Stimulated activated CD8-positive, alpha-beta memory T cell treated with anti-CD3 and anti-CD28 coated beads, Interleukin-2, amount 100 ng/mL, for 1 hour (primary cell): ENCODE data around the gene UBLCP1.
"Not testable (repeated sequence)": the region's sequence is repeated elsewhere in the genome, so short reads cannot be mapped to it uniquely, and the experiment has no call there.

Source experiments
- DNase-seq, 2 donors: peaks; one replicate each; pipeline ENCODE4 v3.0.0-alpha.2; 2020; ENCODE audit warnings: low read depth in 2 of 2

The UBLCP1 gene

DNA sequence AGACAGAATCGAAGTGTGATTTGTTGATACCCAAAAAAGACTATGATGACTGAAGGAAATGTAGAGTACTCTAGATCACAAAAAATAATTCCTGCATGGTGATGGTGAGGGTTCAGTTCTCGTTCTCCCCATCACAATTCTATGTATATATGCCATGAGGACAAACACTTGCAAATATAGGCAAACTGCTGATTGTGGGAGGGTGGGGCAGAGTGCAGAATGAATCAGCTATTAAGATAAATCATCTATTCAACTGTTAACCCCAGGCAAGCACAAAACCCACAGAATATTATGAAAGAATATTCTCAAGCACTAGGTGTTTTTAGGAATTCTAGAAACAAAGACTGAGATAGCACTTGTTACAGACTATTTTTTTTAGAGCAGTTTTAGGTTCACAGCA is 13.9 kb upstream of the UBLCP1 start:
- no peak for DNase-seq

DNA sequence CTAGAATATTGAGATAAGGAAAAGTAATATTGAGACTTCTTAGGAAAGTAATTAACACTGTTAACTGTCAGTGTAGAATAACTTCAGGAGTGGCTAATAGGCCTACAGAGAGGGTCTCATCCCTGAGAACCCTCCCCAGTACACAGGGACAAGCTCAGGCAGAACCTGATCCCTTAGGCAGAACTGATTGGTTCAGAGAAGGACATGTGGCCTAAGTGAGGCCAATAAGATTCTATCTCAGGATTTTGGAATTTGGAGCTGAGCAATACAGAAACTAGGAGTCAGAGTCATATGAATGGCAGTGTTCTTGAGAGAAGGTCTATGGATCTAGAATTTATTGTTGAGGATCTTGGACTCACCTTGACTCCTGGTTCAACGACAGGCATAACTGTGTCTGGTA is 10.9 kb upstream of the UBLCP1 start:
- DNase-seq, result no peak

- DNase-seq, result no peak
Observed at GRCh38 chr5:159257007-159257406, 6.1 kb upstream of the UBLCP1 start.

DNA sequence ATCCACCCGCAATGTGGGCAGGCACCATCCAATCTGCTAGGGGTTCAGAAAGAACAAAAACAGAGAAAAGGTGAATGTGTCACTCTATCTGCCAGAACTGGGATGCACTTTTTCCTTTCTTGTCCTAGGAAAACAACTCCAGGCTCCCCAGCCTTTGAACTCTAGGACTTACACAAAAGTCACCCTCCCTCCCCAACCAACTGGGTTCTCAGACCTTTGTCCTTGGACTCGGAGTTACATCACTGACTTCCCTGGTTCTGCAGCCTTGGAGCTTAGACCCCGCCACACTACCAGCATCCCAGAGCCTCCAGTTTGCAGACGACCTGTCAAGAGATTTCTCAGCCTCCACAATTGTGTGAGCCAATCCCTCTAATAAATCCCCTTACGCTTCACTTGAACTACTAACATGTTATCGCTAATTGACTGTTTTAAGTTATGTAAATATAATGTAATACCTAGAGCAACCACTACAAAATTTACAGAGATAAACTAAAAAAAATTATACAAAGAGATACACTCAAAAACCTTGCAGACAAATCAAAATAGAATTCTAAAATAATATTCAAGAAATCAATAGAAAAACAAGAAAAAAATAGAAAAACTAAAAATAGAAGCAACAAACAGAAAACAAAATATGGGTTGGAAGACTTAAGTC is 5.3 kb upstream of the UBLCP1 start:
- DNase-seq, result no peak

DNA sequence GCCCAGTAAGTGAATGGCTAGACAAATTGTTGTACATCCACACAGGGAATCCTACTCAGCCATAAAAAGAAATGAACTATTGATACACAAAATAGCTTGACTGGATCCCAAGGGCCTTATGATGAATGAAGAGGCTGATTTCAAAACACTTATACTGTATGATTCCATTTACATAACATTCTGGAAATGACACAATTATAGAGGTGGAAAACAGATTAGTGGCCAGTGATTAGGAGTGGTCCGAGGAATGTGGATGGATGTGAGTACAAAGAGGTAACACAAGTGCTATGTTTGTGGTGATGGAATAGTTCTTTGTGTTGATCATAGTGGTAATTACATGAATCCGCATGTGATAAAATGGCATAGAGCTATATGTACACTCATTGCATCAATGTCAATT is 4.7 kb upstream of the UBLCP1 start:
- no peak for DNase-seq

DNA sequence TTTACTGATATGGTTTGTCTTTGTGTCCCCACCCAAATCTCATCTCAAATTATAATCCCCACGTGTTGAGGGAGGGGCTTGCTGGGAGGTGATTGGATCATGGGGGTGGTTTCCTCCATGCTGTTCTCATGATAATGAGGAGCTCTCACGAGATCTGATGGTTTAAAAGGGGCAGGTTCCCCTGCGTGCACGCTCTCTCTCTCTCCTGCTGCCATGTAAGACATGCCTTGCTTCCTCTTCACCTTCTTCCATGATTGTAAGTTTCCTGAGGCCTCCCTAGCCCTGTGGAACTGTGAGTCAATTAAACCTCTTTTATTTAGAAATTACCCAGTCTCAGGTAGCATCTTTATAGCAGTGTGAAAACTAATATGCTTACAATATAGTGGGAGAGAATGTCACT is 2.9 kb upstream of the UBLCP1 start:
- DNase-seq, result not testable (repeated sequence)

GRCh38 chr5:159262472-159262858 is 625 bp upstream of the UBLCP1 start:
- no peak for DNase-seq

DNA sequence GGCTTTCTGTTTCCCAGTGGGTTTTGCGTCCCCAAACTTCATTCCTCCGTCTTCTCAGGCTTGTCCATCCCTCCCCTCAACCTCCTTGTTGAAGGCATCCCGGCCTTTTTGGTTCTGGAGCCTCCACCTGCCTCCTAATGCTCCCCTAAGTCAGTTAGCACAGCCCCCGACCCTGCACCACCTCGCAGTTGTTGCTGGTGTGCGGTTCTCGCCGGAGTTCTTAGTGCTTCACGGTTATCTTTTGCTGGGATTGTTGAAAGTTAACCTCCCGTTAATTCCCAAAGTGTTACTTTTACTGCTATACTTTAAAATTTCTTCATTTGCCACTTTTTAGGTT is 447 bp downstream of the UBLCP1 start:
- no peak for DNase-seq

DNA sequence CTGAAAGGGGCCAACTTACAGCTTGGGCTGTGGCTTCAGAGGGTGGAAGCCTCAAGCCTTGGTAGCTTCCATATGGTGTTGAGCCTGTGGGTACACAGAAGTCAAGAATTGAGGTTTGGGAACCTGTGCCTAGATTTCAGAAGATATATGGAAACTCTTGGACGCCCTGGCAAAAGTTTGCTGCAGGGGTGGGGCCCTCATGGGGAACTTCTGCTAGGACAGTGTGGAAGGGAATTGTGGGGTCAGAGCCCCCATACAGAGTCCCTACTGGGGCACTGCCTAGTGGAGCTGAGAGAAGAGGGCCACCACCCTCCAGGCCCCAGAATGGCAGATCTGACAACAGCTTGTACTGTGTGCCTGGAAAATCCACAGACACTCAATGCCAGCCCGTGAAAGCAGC is 3.7 kb downstream of the UBLCP1 start:
- not testable (repeated sequence) for DNase-seq

DNA sequence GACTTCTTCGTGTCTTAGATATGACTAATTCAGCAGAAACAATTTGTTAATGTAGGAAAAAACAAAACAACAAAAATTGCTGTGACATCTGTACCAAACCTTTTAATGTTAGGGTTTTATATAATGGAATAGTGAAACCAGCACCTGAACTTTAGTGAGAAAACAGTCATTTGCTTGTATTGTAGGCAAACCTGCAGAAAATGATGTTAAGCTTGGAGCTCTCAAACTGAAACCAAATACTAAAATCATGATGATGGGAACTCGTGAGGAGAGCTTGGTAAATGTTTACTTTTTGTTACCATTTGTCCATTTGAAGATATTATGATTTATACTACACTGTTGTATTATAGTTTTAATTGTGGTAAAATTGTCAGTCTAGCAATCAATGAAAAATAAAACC is 6.6 kb downstream of the UBLCP1 start:
- DNase-seq, result no peak

GRCh38 chr5:159273923-159274322 is 10.8 kb downstream of the UBLCP1 start:
- no peak for DNase-seq

GRCh38 chr5:159274676-159275075 is 11.6 kb downstream of the UBLCP1 start:
- no peak for DNase-seq

- DNase-seq, result no peak
Observed at GRCh38 chr5:159286420-159287035, 23.4 kb downstream of the UBLCP1 start.

GRCh38 chr5:159290741-159291140 is 27.7 kb downstream of the UBLCP1 start:
- no peak for DNase-seq

GRCh38 chr5:159294921-159295320 is 31.8 kb downstream of the UBLCP1 start:
- DNase-seq, result no peak

DNA sequence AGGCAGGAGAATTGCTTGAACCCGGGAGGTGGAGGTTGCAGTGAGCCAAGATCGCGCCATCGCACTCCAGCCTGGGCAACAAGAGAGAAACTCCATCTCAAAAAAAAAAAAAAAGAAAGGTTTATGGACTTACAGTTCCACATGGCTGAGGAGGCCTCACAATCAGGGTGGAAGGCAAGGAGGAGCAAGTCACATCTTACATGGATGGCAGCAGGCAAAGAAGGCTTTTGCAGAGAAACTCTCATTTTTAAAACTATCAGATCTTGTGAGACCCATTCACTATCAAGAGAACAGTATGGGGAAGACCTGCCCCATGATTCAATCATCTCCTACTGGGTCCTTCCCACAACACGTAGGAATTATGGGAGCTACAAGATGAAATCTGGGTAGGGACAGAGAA is 34.2 kb downstream of the UBLCP1 start:
- DNase-seq, result not testable (repeated sequence)

DNA sequence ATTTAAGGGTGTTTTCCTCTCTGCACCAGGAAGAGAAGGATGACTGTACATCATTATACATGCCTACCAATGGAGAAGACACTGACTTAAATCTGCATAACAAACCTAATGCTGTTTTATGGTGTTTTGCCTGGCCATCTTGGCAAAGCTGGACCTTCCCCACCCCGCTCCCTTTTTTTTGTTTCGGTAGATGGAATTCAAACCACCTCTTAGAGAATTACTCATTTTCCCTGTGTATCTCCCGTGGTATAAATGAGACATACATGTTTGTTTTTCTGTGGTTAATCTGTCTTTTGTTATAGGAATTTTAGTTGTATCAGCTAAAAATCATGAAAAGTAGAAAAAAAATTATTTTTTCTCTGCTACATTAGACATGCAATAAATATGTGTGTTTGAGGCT is 38.4 kb downstream of the UBLCP1 start:
- no peak for DNase-seq

- not testable (repeated sequence) for DNase-seq
Observed at GRCh38 chr5:159301929-159302860, 39.1 kb downstream of the UBLCP1 start.

GRCh38 chr5:159303286-159303685 is 40.2 kb downstream of the UBLCP1 start:
- DNase-seq, result no peak

- DNase-seq, result no peak
Observed at GRCh38 chr5:159304961-159305595, 42.0 kb downstream of the UBLCP1 start.

DNA sequence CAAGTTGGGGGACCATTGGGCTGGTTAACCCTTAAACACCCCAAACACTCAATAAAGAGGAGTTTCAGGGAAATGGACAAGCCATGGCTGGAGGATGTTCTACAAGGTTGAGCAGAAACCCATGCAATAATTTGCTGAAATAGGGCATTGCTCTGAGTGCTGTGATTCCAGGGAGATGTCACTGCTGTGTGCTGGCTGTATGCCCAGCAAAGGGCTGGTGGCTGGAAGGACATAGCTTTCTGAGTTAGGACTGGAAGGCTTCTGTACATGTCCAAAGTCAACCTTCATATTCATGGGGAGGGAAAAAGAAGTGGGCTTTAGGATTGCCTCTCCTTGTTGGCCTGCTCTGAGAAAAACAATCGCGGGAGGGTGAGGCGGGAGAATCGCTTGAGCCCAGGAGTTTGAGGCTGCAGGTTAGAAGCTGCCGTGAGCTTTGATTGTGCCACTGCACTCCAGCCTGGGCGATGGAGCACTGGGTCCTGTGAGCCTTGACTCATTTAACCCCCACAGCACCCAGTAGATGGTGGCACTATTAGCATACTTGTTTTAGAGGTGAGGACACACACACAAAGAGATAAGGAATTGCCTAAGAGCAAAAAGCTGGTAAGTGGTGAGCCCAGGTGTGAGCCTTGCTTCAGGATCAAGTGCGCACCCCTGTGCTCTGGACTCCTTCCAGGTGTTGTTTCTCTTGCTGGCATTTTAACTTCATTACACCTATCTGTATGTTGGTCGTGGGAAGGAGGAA is 46.8 kb downstream of the UBLCP1 start:
- DNase-seq, result no peak

- no peak for DNase-seq
Observed at GRCh38 chr5:159310511-159310910, 47.4 kb downstream of the UBLCP1 start.
